ENCODE results near the gene RARA.

RARA gene

GRCh38 chr17:40355804-40356758 is 47.1 kb downstream of the RARA start:
- no peak overlapping the region for H2BK120ac ChIP-seq (ENCODE audit: low read depth, low read length)
- no peak overlapping the region for H4K91ac ChIP-seq (ENCODE audit: low read length)
- 80% methylated on average over 27 of the region's 33 CpGs for WGBS
- no peak overlapping the region for H2AK5ac ChIP-seq (ENCODE audit: low read length, severe bottlenecking)
- no peak overlapping the region for H3K4me2 ChIP-seq (ENCODE audit: low read length, poor library complexity, severe bottlenecking)
- no peak overlapping the region for H3K9ac ChIP-seq (ENCODE audit: low read length)
- no peak overlapping the region for H4K8ac ChIP-seq (ENCODE audit: low read length)
- H3K14ac ChIP-seq (ENCODE audit: low read length in 2 of 2), result no peak overlapping the region
- no peak overlapping the region for H2BK5ac ChIP-seq (ENCODE audit: low read depth, low read length, poor library complexity, severe bottlenecking)
- peaks cover 4% of the 10 kb centered on the region for H3K4me1 ChIP-seq (ENCODE audit: control insufficient read depth, insufficient read depth, low read depth, low read length)
- no peak overlapping the region for H3K23ac ChIP-seq (ENCODE audit: low read length in 2 of 2)
- H3K18ac ChIP-seq (ENCODE audit: low read depth in 1 of 2, low read length in 2 of 2), result no peak overlapping the region
- H3K36me3 ChIP-seq (ENCODE audit: control insufficient read depth in 1 of 2, insufficient read depth in 2 of 2, low read depth in 1 of 2, low read length in 2 of 2), result peaks cover 48 to 62% of the 10 kb centered on the region in 2 experiments
- no peaks in the 10 kb centered on the region for H3K9me3 ChIP-seq (ENCODE audit: control insufficient read depth, low read length)
- H3K27ac ChIP-seq (ENCODE audit: low read length, poor library complexity, severe bottlenecking), result no peak overlapping the region
- no peak overlapping the region for H2BK15ac ChIP-seq (ENCODE audit: low read depth, poor library complexity, severe bottlenecking)
- no peak for DNase-seq
- no peaks in the 10 kb centered on the region for H3K27me3 ChIP-seq (ENCODE audit: control insufficient read depth in 1 of 2, insufficient read depth in 1 of 2, low read length in 2 of 2)
- peaks cover 9% of the 10 kb centered on the region for H3K79me1 ChIP-seq (replicated peaks; ENCODE audit: low read length, poor library complexity, severe bottlenecking)
- H3K4me3 ChIP-seq (ENCODE audit: insufficient read depth in 1 of 2, low read depth in 1 of 2, low read length in 2 of 2), result no peak overlapping the region
- H3K4ac ChIP-seq (ENCODE audit: low read depth in 1 of 2, low read length in 2 of 2), result no peak overlapping the region
- H2AFZ ChIP-seq (ENCODE audit: low read depth, low read length), result no peak overlapping the region
- no peak overlapping the region for H2BK12ac ChIP-seq (ENCODE audit: low read length in 2 of 2)

- H2BK15ac ChIP-seq (ENCODE audit: low read depth, poor library complexity, severe bottlenecking), result no peak overlapping the region
- no peak overlapping the region for H4K91ac ChIP-seq (ENCODE audit: low read length)
- no peak overlapping the region for H3K4ac ChIP-seq (ENCODE audit: low read depth in 1 of 2, low read length in 2 of 2)
- no peaks in the 10 kb centered on the region for H3K27me3 ChIP-seq (ENCODE audit: control insufficient read depth in 1 of 2, insufficient read depth in 1 of 2, low read length in 2 of 2)
- H2BK12ac ChIP-seq (ENCODE audit: low read length in 2 of 2), result no peak overlapping the region
- 89% methylated on average over 14 of the region's 19 CpGs for WGBS
- no peak overlapping the region for H3K27ac ChIP-seq (ENCODE audit: low read length, poor library complexity, severe bottlenecking)
- H2AFZ ChIP-seq (ENCODE audit: low read depth, low read length), result no peak overlapping the region
- no peak overlapping the region for H3K18ac ChIP-seq (ENCODE audit: low read depth in 1 of 2, low read length in 2 of 2)
- no peak overlapping the region for H2BK5ac ChIP-seq (ENCODE audit: low read depth, low read length, poor library complexity, severe bottlenecking)
- H2AK5ac ChIP-seq (ENCODE audit: low read length, severe bottlenecking), result no peak overlapping the region
- H3K4me3 ChIP-seq (ENCODE audit: insufficient read depth in 1 of 2, low read depth in 1 of 2, low read length in 2 of 2), result no peak overlapping the region
- H3K79me1 ChIP-seq (replicated peaks; ENCODE audit: low read length, poor library complexity, severe bottlenecking), result peaks cover 3% of the 10 kb centered on the region
- no peak overlapping the region for H3K9ac ChIP-seq (ENCODE audit: low read length)
- no peaks in the 10 kb centered on the region for H3K9me3 ChIP-seq (ENCODE audit: control insufficient read depth, low read length)
- no peak overlapping the region for H3K14ac ChIP-seq (ENCODE audit: low read length in 2 of 2)
- H3K4me2 ChIP-seq (ENCODE audit: low read length, poor library complexity, severe bottlenecking), result no peak overlapping the region
- no peak overlapping the region for H2BK120ac ChIP-seq (ENCODE audit: low read depth, low read length)
- H3K36me3 ChIP-seq (ENCODE audit: control insufficient read depth in 1 of 2, insufficient read depth in 2 of 2, low read depth in 1 of 2, low read length in 2 of 2), result peaks cover 38 to 51% of the 10 kb centered on the region in 2 experiments
- H3K23ac ChIP-seq (ENCODE audit: low read length in 2 of 2), result no peak overlapping the region
- H3K4me1 ChIP-seq (ENCODE audit: control insufficient read depth, insufficient read depth, low read depth, low read length), result peaks cover 6% of the 10 kb centered on the region
- H4K8ac ChIP-seq (ENCODE audit: low read length), result peak overlapping the region; percentile 29
- DNase-seq, result no peak
Observed at GRCh38 chr17:40356990-40357881, 48.3 kb downstream of the RARA start.

GRCh38 chr17:40358323-40359038 is 49.5 kb downstream of the RARA start:
- H3K4ac ChIP-seq (ENCODE audit: low read depth in 1 of 2, low read length in 2 of 2), result no peak overlapping the region
- peak; percentile 85 for DNase-seq
- H3K27me3 ChIP-seq (ENCODE audit: control insufficient read depth in 1 of 2, insufficient read depth in 1 of 2, low read length in 2 of 2), result no peaks in the 10 kb centered on the region
- no peak overlapping the region for H3K27ac ChIP-seq (ENCODE audit: low read length, poor library complexity, severe bottlenecking)
- WGBS, result 29% methylated on average over 10 of the region's 17 CpGs
- H3K9ac ChIP-seq (ENCODE audit: low read length), result peak overlapping the region; percentile 94
- peak overlapping the region in 1 of 2 experiments; percentile 60 for H3K4me3 ChIP-seq (ENCODE audit: insufficient read depth in 1 of 2, low read depth in 1 of 2, low read length in 2 of 2)
- H3K9me3 ChIP-seq (ENCODE audit: control insufficient read depth, low read length), result no peaks in the 10 kb centered on the region
- no peak overlapping the region for H2BK15ac ChIP-seq (ENCODE audit: low read depth, poor library complexity, severe bottlenecking)
- H3K4me1 ChIP-seq (ENCODE audit: control insufficient read depth, insufficient read depth, low read depth, low read length), result peaks cover 17% of the 10 kb centered on the region
- H2AFZ ChIP-seq (ENCODE audit: low read depth, low read length), result no peak overlapping the region
- no peak overlapping the region for H2AK5ac ChIP-seq (ENCODE audit: low read length, severe bottlenecking)
- no peak overlapping the region for H3K14ac ChIP-seq (ENCODE audit: low read length in 2 of 2)
- no peak overlapping the region for H2BK120ac ChIP-seq (ENCODE audit: low read depth, low read length)
- no peak overlapping the region for H3K18ac ChIP-seq (ENCODE audit: low read depth in 1 of 2, low read length in 2 of 2)
- peaks cover 25 to 41% of the 10 kb centered on the region in 2 experiments for H3K36me3 ChIP-seq (ENCODE audit: control insufficient read depth in 1 of 2, insufficient read depth in 2 of 2, low read depth in 1 of 2, low read length in 2 of 2)
- H4K91ac ChIP-seq (ENCODE audit: low read length), result no peak overlapping the region
- no peak overlapping the region for H3K23ac ChIP-seq (ENCODE audit: low read length in 2 of 2)
- no peaks in the 10 kb centered on the region for H3K79me1 ChIP-seq (replicated peaks; ENCODE audit: low read length, poor library complexity, severe bottlenecking)
- no peak overlapping the region for H3K4me2 ChIP-seq (ENCODE audit: low read length, poor library complexity, severe bottlenecking)
- no peak overlapping the region for H4K8ac ChIP-seq (ENCODE audit: low read length)
- no peak overlapping the region for H2BK5ac ChIP-seq (ENCODE audit: low read depth, low read length, poor library complexity, severe bottlenecking)
- no peak overlapping the region for H2BK12ac ChIP-seq (ENCODE audit: low read length in 2 of 2)
